Tibial nerve (tissue), 4 donors: Measurements from ENCODE around the gene BTBD6. TPM values are rescaled to one million over a fixed set of nuclear protein-coding genes. Genes with fewer than 3 reads are reported as not detected.
A peak's percentile ranks its signal among the peaks of the same experiment; 100 is the strongest.
"Not testable (repeated sequence)": the region's sequence is repeated elsewhere in the genome, so short reads cannot be mapped to it uniquely, and the experiment has no call there.

Experiments used
- DNase-seq, 2 donors: peaks; one replicate each; pipeline ENCODE4 v3.0.0-alpha.2; 2019; ENCODE audit warnings: low spot score in 2 of 2
- H3K27ac ChIP-seq, 4 donors: fragments of 200-600 bp; sonication (generic) in 3 of 4; one replicate each; pipeline ENCODE4 v1.5.1; 2017 to 2019; ENCODE audit warnings: mild to moderate bottlenecking in 1 of 4
- H3K27me3 ChIP-seq, 2 donors: fragments of 200-600 bp; sonication (generic) in 1 of 2; one replicate each; pipeline versions ENCODE4 v1.5.1 to v1.6.0; 2017 to 2019
- H3K36me3 ChIP-seq, 3 donors: fragments of 200-600 bp; sonication (generic); one replicate each; pipeline ENCODE4 v1.5.1; 2018 to 2019
- H3K4me1 ChIP-seq, 4 donors: fragments of 200-600 bp; sonication (generic) in 3 of 4; one replicate each; pipeline ENCODE4 v1.5.1; 2017 to 2019
- H3K4me3 ChIP-seq, 4 donors: fragments of 200-600 bp; sonication (generic) in 3 of 4; one replicate each; pipeline ENCODE4 v1.5.1; 2017 to 2019; ENCODE audit warnings: mild to moderate bottlenecking in 1 of 4, moderate library complexity in 1 of 4
- H3K9me3 ChIP-seq, 4 donors: fragments of 200-600 bp; sonication (generic) in 3 of 4; one replicate each; pipeline ENCODE4 v1.5.1; 2017 to 2019
- CTCF ChIP-seq, 5 experiments: fragments of 200-600 bp in 3 of 5; fragments of 450-650 bp in 2 of 5; sonication (generic) in 3 of 5; IDR thresholded peaks; one replicate each; pipeline ENCODE4 v1.5.1; 2016 to 2019; ENCODE audit warnings: antibody characterized with exemption in 5 of 5, mild to moderate bottlenecking in 3 of 5, moderate library complexity in 2 of 5
- EP300 ChIP-seq, 2 donors: sonication (generic); formaldehyde crosslinking; IDR thresholded peaks; one replicate each; pipeline ENCODE4 v1.6.1; 2017; ENCODE audit warnings: antibody characterized with exemption in 2 of 2, mild to moderate bottlenecking in 1 of 2
- POLR2A ChIP-seq, 2 donors: fragments of 450-650 bp; IDR thresholded peaks; one replicate each; pipeline ENCODE4 v1.6.1; 2017; ENCODE audit warnings: antibody characterized with exemption in 2 of 2, mild to moderate bottlenecking in 2 of 2, moderate library complexity in 2 of 2
- WGBS, 2 donors: methylation state at CpG; one replicate each; pipeline ENCODE4 v1.1.5; 2018; 5-methylcytosine and 5-hydroxymethylcytosine counted together
- total RNA-seq, 4 donors: library from RNA; depleted of rRNA; stranded (reverse); fragments of >200 nt; gene quantifications; one replicate each; pipeline ENCODE4 v1.1.0, GENCODE V29; 2016

BTBD6 gene
- total RNA-seq, 4 donors from 2014 or later = 53.7 to 61.2 (median 53.9) TPM

GRCh38 chr14:105287249-105288102, 39.1 kb downstream of the BTBD6 start:
- H3K27me3 ChIP-seq = no peaks in the 10 kb centered on the region
- TF ChIP-seq CTCF (IDR thresholded peaks at IDR 0.05) = no peak
- TF ChIP-seq EP300 (IDR thresholded peaks at IDR 0.05) = no peak
- no peak for TF ChIP-seq POLR2A (IDR thresholded peaks at IDR 0.05)
- H3K9me3 ChIP-seq = no peaks in the 10 kb centered on the region
- H3K4me1 ChIP-seq = peaks cover 0 to 25% (median 2%) of the 10 kb centered on the region in 4 donors
- 79 to 80% methylated on average over 24 of the region's 24 CpGs for WGBS, 2 donors
- DNase-seq = no peak
- no peak overlapping the region for H3K4me3 ChIP-seq
- H3K27ac ChIP-seq = no peak overlapping the region
- H3K36me3 ChIP-seq = peaks cover 0 to 12% (median 0%) of the 10 kb centered on the region in 3 donors

GRCh38 chr14:105288936-105289335, 40.6 kb downstream of the BTBD6 start:
- not testable (repeated sequence) for H3K27me3 ChIP-seq, DNase-seq
- 85 to 92% methylated on average over 6 of the region's 6 CpGs for WGBS, 2 donors

GRCh38 chr14:105290621-105291346, 42.5 kb downstream of the BTBD6 start:
- Histone ChIP-seq H3K4me1 (peaks cover 0 to 44% (median 5%) of the 10 kb centered on the region in 4 donors), H3K4me3 (no peak overlapping the region), H3K9me3 (no peaks in the 10 kb centered on the region), H3K27me3 (no peaks in the 10 kb centered on the region), H3K36me3 (peaks cover 0 to 4% (median 0%) of the 10 kb centered on the region in 3 donors), H3K27ac (no peak overlapping the region)
- 68 to 73% methylated on average over 13 of the region's 13 CpGs for WGBS, 2 donors
- TF ChIP-seq POLR2A (IDR thresholded peaks at IDR 0.05) (no peak), CTCF (IDR thresholded peaks at IDR 0.05) (no peak), EP300 (IDR thresholded peaks at IDR 0.05) (no peak)
- no peak for DNase-seq

More at GRCh38 chr14:105288936-105289335, 40.6 kb downstream of the BTBD6 start:
- not testable (repeated sequence) for H3K4me3 ChIP-seq, H3K36me3 ChIP-seq, H3K27ac ChIP-seq, H3K9me3 ChIP-seq
- H3K4me1 ChIP-seq = peaks cover 0 to 33% (median 3%) of the 10 kb centered on the region in 4 donors

GRCh38 chr14:105292826-105293711, 44.7 kb downstream of the BTBD6 start:
- Histone ChIP-seq H3K27me3 (no peaks in the 10 kb centered on the region), H3K9me3 (no peaks in the 10 kb centered on the region), H3K27ac (peak overlapping the region in 1 of 4 donors; percentile 52), H3K36me3 (no peaks in the 10 kb centered on the region), H3K4me1 (peaks cover 0 to 34% (median 5%) of the 10 kb centered on the region in 4 donors), H3K4me3 (no peak overlapping the region)
- no peak for DNase-seq
- TF ChIP-seq EP300 (IDR thresholded peaks at IDR 0.05) (no peak), CTCF (IDR thresholded peaks at IDR 0.05) (no peak)
- 66 to 78% methylated on average over 18 to 26 of the region's 26 CpGs for WGBS, 2 donors

- no peak for DNase-seq
- WGBS, 2 donors = 40 to 60% methylated on average over 7 to 15 of the region's 15 CpGs
- Histone ChIP-seq H3K27ac (peak overlapping the region in 1 of 4 donors; percentile 52), H3K4me3 (no peak overlapping the region), H3K27me3 (no peaks in the 10 kb centered on the region), H3K4me1 (peaks cover 0 to 45% (median 10%) of the 10 kb centered on the region in 4 donors), H3K36me3 (no peaks in the 10 kb centered on the region), H3K9me3 (no peaks in the 10 kb centered on the region)
- no peak for TF ChIP-seq CTCF (IDR thresholded peaks at IDR 0.05)
- TF ChIP-seq EP300 (IDR thresholded peaks at IDR 0.05) = peak in 1 of 2 donors; percentile 13
Measured at GRCh38 chr14:105294142-105294597, 45.8 kb downstream of the BTBD6 start.

GRCh38 chr14:105297311-105297710, 49.0 kb downstream of the BTBD6 start:
- H3K4me3 ChIP-seq, H3K36me3 ChIP-seq, H3K27me3 ChIP-seq, H3K27ac ChIP-seq, H3K9me3 ChIP-seq, DNase-seq: not testable (repeated sequence)
- H3K4me1 ChIP-seq = peaks cover 0 to 51% (median 21%) of the 10 kb centered on the region in 4 donors
- 91 to 94% methylated on average over 11 of the region's 11 CpGs for WGBS, 2 donors
